CD4-positive, alpha-beta T cell treated with Interleukin-1 beta for 1 hour (primary cell): Measurements from ENCODE around the gene DTNA.
A peak's percentile ranks its signal among the peaks of the same experiment; 100 is the strongest.

ENCODE experiments used
- DNase-seq, 2 donors: peaks; one replicate each; pipeline ENCODE4 v3.0.0-alpha.2; 2020 to 2022

The DTNA gene

GRCh38 chr18:34773961-34774766 is 64.1 kb downstream of the DTNA start:
- no peak for DNase-seq

DNA sequence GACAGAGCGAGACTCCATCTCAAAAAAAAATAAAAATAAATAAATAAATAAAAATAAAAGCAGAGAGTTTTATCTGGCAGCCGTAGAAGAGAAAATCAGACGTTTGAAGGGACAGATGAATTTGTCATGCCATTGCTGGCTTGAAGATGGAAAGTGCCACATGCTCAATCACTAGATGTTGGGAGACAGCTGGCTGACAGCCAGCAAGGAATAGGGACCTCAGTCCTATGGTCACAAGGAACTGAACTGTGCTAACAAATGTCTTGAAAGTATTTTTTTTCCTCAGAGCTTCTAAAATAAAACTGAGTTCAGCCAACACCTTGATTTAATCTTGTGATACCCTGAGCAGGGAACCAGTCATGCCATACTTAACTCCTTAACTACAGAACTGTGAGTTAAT is 65.4 kb downstream of the DTNA start:
- DNase-seq: no peak

- no peak for DNase-seq
These were observed 69.0 kb downstream of the DTNA start for GRCh38 chr18:34779112-34779511.

DNA sequence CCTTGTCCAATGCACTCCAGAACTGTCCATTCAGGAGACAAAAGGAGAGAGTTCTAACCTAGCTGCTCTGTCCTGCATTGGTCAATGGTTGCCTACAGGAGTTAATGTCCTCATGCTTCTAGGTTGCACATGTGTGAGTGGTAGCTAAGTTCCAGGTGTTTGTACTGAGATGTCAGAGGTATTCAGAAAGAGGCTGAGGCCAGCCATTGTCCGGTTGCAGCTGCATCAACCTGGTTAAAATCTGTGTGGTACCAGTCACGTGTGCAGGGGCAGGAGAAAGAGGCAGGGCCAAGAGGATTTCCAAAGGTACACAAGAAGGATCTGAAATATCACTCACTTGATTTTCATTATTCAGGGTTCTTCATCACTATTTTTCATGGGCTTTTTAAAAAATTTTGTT is 70.8 kb downstream of the DTNA start:
- DNase-seq: no peak

DNA sequence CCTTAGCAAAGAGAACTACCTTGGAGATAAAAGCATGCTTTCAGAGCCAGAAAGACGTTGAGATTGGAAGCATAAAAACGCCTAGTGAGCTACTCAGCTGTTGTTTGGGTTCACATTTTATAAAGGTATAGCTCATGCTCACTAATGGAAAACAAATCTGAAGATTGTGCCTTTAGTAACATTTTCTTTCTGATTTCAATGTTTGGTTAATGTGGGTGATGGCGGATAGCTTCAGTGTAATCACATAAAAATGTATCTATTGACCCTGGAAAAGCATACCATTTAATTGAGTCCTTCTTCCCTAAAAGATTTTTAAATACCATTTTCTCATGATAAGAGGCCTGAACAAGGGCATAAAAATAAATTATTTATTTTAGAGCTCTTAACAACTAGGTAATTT is 73.4 kb downstream of the DTNA start:
- DNase-seq: no peak

- no peak for DNase-seq
These were observed 76.2 kb downstream of the DTNA start for GRCh38 chr18:34786162-34786741.

- DNase-seq: peak; percentile 1 to 39
These were observed 77.9 kb downstream of the DTNA start for GRCh38 chr18:34787931-34788532.

DNA sequence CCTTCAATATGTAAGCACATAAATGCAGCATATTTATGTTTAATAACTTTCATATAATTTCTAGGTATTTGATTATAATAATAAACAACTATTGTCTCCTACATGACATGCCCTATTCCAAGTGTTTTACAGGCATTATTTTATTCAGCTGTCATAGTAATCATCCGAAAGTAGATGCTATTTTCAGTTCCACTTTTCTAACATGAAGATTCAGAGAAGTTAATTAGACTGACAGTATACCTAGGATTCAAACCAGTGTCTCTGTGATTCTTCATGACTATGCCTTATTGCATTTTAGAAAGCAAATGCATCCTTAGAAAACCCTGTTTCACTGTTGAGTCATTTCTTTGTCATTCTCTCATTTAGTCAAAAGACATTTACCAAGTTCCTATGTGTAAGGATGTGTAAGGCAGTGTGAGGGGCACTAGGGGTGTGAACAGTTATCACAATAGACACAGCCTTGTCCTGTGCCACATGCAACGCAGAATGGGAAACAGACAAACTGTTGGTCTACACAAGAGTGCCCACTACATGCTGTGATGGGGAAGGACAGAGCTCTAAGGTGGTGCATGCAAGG is 79.8 kb downstream of the DTNA start:
- no peak for DNase-seq

DNA sequence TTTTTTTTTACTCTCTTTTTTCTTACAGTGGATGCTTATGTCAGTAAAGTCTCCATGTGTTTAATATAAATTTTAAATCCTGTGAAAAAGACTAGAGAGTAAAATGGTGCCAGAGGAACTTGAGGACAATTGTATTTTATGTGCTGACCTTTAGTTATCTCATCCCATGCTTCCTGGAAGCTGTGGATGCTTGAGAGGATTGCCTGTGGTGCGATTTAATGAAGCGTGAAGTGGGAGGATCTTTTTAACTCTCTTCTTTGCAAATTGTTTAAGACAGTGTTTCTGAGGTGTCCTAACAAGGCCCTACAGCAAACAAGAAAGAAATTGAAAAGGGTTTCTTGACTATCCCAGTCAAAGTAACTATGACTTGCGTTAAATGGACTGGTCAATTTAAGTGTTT is 84.2 kb downstream of the DTNA start:
- no peak for DNase-seq

GRCh38 chr18:34795070-34795732 is 85.1 kb downstream of the DTNA start:
- no peak for DNase-seq

GRCh38 chr18:34796035-34796657 is 86.0 kb downstream of the DTNA start:
- DNase-seq: no peak

- DNase-seq: no peak
These were observed 89.2 kb downstream of the DTNA start for GRCh38 chr18:34799291-34799690.

DNA sequence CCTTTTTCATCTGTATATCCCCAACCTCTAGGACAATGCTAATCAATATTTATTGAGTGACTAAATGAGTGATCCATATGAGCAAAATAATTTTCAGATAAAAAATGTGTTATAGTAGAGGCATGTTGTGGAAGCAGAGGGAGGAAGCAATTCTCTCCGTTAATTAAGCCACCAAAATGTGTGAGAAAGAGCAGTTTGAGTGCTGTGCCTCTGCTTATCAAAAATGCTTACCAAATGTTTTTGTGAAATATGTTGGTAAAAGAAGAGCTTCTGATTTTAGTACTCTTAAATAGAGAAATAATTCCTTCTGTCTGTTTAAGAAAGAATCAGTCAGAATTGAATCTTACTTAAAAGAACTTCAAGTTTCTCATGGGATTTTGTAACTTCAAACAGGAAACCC is 90.3 kb downstream of the DTNA start:
- DNase-seq: no peak

GRCh38 chr18:34801774-34802173 is 91.7 kb downstream of the DTNA start:
- no peak for DNase-seq

DNA sequence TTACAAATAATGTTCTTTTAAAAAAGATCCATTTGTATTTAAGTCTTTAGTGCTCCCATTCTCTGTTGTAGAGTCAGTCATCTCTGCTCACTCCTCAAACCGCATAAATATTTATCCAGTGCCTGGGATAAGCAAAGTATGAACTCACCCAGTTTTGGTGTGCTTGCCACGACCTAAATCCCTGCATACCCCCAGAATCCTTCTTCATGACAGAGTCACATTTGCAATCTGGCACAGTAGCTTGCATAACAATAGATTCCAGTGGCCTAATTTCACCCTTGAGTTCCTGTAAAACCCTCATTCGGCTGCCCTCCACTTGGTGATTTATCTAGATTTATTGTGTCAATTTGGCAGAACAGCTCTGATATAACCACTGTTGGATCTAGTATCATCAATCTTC is 92.9 kb downstream of the DTNA start:
- no peak for DNase-seq

GRCh38 chr18:34803877-34804400 is 93.8 kb downstream of the DTNA start:
- DNase-seq: no peak

GRCh38 chr18:34805103-34805877 is 95.2 kb downstream of the DTNA start:
- DNase-seq: no peak

DNA sequence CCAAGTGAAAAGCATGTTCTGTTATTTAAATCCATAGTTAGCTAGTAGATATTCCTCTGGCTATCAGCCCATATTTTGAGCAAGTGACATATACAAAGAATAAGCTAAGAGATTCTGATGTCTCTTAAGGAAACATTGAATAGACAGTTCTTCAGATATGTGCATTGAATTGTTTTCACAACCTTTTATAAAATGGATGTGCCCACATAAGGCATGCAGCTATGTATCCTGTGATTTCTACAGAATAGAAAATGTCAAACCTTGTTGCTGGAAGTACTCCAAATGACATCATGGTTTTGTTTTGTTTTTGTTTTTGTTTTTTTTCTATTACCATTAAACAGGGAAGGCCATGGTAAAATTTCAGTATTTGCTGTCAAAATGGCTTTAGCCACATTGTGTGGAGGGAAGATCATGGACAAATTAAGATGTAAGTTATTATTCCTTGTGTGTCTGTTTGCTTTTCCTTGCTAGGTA is 95.8 kb downstream of the DTNA start:
- DNase-seq: no peak

GRCh38 chr18:34806527-34806926 is 96.4 kb downstream of the DTNA start:
- DNase-seq: no peak

DNA sequence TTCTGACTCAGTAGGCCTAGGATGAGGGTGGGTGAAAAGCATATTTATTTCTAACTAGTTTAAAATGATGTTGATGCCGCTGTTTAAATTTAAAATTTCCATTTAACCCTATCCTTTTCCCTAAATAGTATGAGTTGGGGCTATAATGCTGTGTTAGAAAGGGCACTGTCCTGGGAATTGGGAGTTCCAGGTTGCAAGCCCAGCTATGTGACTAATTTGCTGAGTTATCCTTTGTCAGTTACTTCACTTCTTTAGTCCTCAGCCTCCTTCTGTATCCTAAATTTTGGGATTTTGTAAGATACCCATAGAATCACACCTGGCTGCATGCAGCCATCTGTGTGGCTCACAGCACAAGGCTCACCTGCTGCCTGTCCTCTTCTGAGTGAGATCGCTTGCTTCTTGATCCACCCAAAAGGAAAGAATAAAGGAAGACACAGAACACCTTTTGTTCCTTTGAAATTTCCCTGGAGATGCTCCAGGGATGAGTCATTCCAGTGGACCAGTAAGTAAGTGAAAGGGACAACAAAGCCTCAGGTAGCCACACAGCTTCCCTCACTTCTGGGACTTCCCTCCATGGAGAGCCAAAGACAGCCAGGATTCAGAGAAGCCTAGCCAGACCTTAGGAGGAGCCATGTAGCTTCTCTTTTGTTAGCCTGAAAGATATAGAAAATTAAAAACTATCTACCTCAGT is 97.2 kb downstream of the DTNA start:
- no peak for DNase-seq

DNA sequence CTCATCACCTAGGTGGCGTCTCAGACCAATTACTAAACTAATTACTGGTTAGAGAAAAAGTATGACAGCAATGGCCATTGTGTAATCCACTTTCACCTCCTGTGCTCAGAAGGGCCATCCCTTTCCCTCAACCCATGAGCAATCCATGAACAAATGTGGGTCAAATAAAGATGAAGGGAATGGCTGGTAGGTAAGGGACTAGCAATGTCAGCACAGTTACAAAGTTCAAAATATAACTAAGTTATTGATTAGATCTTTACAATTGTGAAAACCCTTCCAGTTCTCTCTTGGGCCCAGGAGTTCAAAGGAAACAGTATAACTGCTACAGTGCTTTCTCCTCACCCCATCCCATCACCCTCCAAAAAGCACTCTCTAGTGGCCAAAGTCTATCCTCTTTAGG is 98.3 kb downstream of the DTNA start:
- no peak for DNase-seq
